Liver (tissue), 3 donors: Measurements from ENCODE around the gene CDCP1.

ENCODE experiments used
- FOXA1 ChIP-seq: IDR thresholded peaks from 2 replicates; pipeline ENCODE4 v1.6.1; 2016; ENCODE audit warnings: antibody characterized with exemption
- NR2F2 ChIP-seq: IDR thresholded peaks from 2 replicates; pipeline ENCODE4 v1.6.1; 2016; ENCODE audit warnings: antibody characterized with exemption
- TF ChIP-seq, protein P1 (sequence below): fragments of 150-350 bp; IDR thresholded peaks from 2 replicates; pipeline ENCODE4 v1.5.1; 2017; ENCODE audit warnings: improper control_type of control experiment, low read depth, low read length; ENCODE audit not compliant: missing input control
- TF ChIP-seq, protein P2 (sequence below): IDR thresholded peaks from 2 replicates; pipeline ENCODE4 v1.6.1; 2016; ENCODE audit warnings: antibody characterized with exemption
- TF ChIP-seq, protein P3 (sequence below): IDR thresholded peaks from 2 replicates; pipeline ENCODE4 v1.6.1; 2016; ENCODE audit warnings: antibody characterized with exemption
- TF ChIP-seq, protein P4 (sequence below): IDR thresholded peaks from 2 replicates; pipeline ENCODE4 v1.6.1; 2016; ENCODE audit warnings: antibody characterized with exemption, mild to moderate bottlenecking
- TF ChIP-seq, protein P5 (sequence below): IDR thresholded peaks from 2 replicates; pipeline ENCODE4 v1.6.1; 2016; ENCODE audit warnings: antibody characterized with exemption
- donor health status: healthy.
- donor health status: healthy.

DNA sequence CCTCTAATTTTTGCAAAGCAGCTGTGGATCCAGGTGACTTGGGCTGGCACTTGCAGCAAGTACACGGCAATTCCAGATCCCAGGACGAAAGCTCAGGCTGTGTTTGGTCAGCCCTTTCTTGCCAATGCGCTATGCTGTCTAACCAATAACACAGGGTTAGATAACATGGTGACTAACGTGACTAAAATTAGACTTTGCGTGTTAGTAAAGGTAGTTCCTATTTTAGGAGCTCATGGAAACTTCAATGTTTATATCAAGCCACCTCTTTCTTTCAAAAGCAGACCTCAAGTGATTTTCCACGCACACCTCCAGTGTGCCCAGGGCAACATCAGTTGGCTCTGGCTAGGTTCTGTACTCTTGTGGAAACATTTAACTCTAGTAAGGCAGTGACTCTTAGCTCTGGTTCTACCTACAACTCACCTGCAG lies 32.5 kb downstream of the CDCP1 start:
- no peak for TF ChIP-seq FOXA1
- TF ChIP-seq, protein P1, sequence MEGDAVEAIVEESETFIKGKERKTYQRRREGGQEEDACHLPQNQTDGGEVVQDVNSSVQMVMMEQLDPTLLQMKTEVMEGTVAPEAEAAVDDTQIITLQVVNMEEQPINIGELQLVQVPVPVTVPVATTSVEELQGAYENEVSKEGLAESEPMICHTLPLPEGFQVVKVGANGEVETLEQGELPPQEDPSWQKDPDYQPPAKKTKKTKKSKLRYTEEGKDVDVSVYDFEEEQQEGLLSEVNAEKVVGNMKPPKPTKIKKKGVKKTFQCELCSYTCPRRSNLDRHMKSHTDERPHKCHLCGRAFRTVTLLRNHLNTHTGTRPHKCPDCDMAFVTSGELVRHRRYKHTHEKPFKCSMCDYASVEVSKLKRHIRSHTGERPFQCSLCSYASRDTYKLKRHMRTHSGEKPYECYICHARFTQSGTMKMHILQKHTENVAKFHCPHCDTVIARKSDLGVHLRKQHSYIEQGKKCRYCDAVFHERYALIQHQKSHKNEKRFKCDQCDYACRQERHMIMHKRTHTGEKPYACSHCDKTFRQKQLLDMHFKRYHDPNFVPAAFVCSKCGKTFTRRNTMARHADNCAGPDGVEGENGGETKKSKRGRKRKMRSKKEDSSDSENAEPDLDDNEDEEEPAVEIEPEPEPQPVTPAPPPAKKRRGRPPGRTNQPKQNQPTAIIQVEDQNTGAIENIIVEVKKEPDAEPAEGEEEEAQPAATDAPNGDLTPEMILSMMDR = no peak
- no peak for TF ChIP-seq NR2F2
- TF ChIP-seq, protein P2, sequence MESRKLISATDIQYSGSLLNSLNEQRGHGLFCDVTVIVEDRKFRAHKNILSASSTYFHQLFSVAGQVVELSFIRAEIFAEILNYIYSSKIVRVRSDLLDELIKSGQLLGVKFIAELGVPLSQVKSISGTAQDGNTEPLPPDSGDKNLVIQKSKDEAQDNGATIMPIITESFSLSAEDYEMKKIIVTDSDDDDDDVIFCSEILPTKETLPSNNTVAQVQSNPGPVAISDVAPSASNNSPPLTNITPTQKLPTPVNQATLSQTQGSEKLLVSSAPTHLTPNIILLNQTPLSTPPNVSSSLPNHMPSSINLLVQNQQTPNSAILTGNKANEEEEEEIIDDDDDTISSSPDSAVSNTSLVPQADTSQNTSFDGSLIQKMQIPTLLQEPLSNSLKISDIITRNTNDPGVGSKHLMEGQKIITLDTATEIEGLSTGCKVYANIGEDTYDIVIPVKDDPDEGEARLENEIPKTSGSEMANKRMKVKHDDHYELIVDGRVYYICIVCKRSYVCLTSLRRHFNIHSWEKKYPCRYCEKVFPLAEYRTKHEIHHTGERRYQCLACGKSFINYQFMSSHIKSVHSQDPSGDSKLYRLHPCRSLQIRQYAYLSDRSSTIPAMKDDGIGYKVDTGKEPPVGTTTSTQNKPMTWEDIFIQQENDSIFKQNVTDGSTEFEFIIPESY = no peak
- TF ChIP-seq, protein P3, sequence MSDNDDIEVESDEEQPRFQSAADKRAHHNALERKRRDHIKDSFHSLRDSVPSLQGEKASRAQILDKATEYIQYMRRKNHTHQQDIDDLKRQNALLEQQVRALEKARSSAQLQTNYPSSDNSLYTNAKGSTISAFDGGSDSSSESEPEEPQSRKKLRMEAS = no peak
- TF ChIP-seq, protein P4, sequence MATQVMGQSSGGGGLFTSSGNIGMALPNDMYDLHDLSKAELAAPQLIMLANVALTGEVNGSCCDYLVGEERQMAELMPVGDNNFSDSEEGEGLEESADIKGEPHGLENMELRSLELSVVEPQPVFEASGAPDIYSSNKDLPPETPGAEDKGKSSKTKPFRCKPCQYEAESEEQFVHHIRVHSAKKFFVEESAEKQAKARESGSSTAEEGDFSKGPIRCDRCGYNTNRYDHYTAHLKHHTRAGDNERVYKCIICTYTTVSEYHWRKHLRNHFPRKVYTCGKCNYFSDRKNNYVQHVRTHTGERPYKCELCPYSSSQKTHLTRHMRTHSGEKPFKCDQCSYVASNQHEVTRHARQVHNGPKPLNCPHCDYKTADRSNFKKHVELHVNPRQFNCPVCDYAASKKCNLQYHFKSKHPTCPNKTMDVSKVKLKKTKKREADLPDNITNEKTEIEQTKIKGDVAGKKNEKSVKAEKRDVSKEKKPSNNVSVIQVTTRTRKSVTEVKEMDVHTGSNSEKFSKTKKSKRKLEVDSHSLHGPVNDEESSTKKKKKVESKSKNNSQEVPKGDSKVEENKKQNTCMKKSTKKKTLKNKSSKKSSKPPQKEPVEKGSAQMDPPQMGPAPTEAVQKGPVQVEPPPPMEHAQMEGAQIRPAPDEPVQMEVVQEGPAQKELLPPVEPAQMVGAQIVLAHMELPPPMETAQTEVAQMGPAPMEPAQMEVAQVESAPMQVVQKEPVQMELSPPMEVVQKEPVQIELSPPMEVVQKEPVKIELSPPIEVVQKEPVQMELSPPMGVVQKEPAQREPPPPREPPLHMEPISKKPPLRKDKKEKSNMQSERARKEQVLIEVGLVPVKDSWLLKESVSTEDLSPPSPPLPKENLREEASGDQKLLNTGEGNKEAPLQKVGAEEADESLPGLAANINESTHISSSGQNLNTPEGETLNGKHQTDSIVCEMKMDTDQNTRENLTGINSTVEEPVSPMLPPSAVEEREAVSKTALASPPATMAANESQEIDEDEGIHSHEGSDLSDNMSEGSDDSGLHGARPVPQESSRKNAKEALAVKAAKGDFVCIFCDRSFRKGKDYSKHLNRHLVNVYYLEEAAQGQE = no peak
- TF ChIP-seq, protein P5, sequence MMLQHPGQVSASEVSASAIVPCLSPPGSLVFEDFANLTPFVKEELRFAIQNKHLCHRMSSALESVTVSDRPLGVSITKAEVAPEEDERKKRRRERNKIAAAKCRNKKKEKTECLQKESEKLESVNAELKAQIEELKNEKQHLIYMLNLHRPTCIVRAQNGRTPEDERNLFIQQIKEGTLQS = no peak
